H54 (cell line): ENCODE measurements around the gene DRICH1.
"Not testable (repeated sequence)": the region's sequence is repeated elsewhere in the genome, so short reads cannot be mapped to it uniquely, and the experiment has no call there.

ENCODE experiments used
- DNase-seq: peaks from one replicate; pipeline ENCODE4 v3.0.0; 2011; ENCODE audit warnings: low spot score, mixed read lengths; ENCODE audit not compliant: insufficient read length
- FAIRE-seq: peaks from 3 replicates; lab custom pipeline; 2011; peaks lifted over from hg19 to GRCh38; lab: Jason Lieb, UNC
- POLR2A ChIP-seq: IDR thresholded peaks from 2 replicates; pipeline ENCODE4 v1.6.1; 2011; ENCODE audit warnings: low read depth, mild to moderate bottlenecking, low read length

Gene DRICH1

GRCh38 chr22:23670378-23671295, 38.5 kb upstream of the DRICH1 start:
- TF ChIP-seq POLR2A: no peak
- DNase-seq (no peak), FAIRE-seq (no peak)

GRCh38 chr22:23660381-23660780, 28.3 kb upstream of the DRICH1 start:
- FAIRE-seq: not testable (repeated sequence)

GRCh38 chr22:23657727-23658126, 25.6 kb upstream of the DRICH1 start:
- FAIRE-seq: no peak
- no peak for DNase-seq
- no peak for TF ChIP-seq POLR2A

More at GRCh38 chr22:23660381-23660780, 28.3 kb upstream of the DRICH1 start:
- not testable (repeated sequence) for DNase-seq

- DNase-seq (no peak), FAIRE-seq (no peak)
- no peak for TF ChIP-seq POLR2A
These were observed 23.9 kb upstream of the DRICH1 start for GRCh38 chr22:23655891-23656475.

- DNase-seq: no peak
- FAIRE-seq: no peak
- no peak for TF ChIP-seq POLR2A
These were observed 20.6 kb upstream of the DRICH1 start for GRCh38 chr22:23652711-23653110.

GRCh38 chr22:23652286-23652685, 20.2 kb upstream of the DRICH1 start:
- no peak for TF ChIP-seq POLR2A
- FAIRE-seq: no peak

GRCh38 chr22:23651676-23652075, 19.6 kb upstream of the DRICH1 start:
- no peak for TF ChIP-seq POLR2A
- FAIRE-seq: no peak
- no peak for DNase-seq

More at GRCh38 chr22:23652286-23652685, 20.2 kb upstream of the DRICH1 start:
- no peak for DNase-seq

GRCh38 chr22:23649071-23649501, 17.0 kb upstream of the DRICH1 start:
- no peak for TF ChIP-seq POLR2A
- DNase-seq (no peak), FAIRE-seq (no peak)

- FAIRE-seq, DNase-seq: not testable (repeated sequence)
These were observed 14.4 kb upstream of the DRICH1 start for GRCh38 chr22:23646526-23646925.

- FAIRE-seq: not testable (repeated sequence)
These were observed 8.1 kb upstream of the DRICH1 start for GRCh38 chr22:23640206-23640605.

GRCh38 chr22:23639661-23640060, 7.5 kb upstream of the DRICH1 start:
- TF ChIP-seq POLR2A: no peak
- DNase-seq (no peak), FAIRE-seq (no peak)

More at GRCh38 chr22:23640206-23640605, 8.1 kb upstream of the DRICH1 start:
- DNase-seq: not testable (repeated sequence)

- no peak for DNase-seq
- TF ChIP-seq POLR2A: no peak
- FAIRE-seq: no peak
These were observed 6.5 kb upstream of the DRICH1 start for GRCh38 chr22:23638611-23639010.

- FAIRE-seq, DNase-seq: not testable (repeated sequence)
These were observed 3.2 kb upstream of the DRICH1 start for GRCh38 chr22:23635291-23635690.

GRCh38 chr22:23628056-23628743, 3.9 kb downstream of the DRICH1 start:
- not testable (repeated sequence) for FAIRE-seq, DNase-seq

GRCh38 chr22:23627401-23628055, 4.6 kb downstream of the DRICH1 start:
- not testable (repeated sequence) for DNase-seq, FAIRE-seq
